Mucosa of gallbladder (tissue), 1 donor: ENCODE measurements around the gene OR2L2. TPM values are rescaled to one million over a fixed set of nuclear protein-coding genes. Genes with fewer than 3 reads are reported as not detected.
"Not testable (repeated sequence)": the region's sequence is repeated elsewhere in the genome, so short reads cannot be mapped to it uniquely, and the experiment has no call there.

Experiments
- DNase-seq: peaks from one replicate; pipeline ENCODE4 v3.0.0-alpha.2; 2020; ENCODE audit warnings: low spot score
- total RNA-seq: library from RNA; stranded (reverse); gene quantifications from one replicate; pipeline ENCODE4 v1.2.1, GENCODE V29; 2021
- donor health status: DM: no; HTN: no; CAD: no.

The OR2L2 gene
- total RNA-seq, result 0.06 TPM

- no peak for DNase-seq
These were observed at the start of gene OR2L2 for GRCh38 chr1:248029770-248030169. TSS of gene OR2L2 (plus strand) at chr1:248030070. CDS start at chr1:248038268, 8,198 bp downstream.

DNA sequence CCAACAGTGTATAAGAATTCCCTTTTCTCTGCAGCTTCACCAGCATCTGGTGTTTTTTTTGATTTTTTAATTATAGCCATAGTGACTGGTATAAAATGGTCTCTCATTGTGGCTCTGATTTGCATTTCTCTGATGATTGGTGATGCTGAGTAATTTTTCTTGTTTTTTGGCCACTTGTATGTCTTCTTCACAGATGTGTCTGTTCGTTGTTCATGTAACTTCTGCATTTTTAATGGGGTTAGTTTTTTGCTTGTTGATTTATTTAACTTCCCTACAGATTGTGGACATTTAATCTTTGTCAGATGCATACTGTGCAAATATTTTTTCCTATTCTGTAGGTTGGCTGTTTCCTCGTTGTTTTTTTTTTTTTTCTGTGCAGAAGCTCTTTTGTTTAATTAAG is 36.9 kb upstream of the OR2L2 start:
- DNase-seq, result no peak

DNA sequence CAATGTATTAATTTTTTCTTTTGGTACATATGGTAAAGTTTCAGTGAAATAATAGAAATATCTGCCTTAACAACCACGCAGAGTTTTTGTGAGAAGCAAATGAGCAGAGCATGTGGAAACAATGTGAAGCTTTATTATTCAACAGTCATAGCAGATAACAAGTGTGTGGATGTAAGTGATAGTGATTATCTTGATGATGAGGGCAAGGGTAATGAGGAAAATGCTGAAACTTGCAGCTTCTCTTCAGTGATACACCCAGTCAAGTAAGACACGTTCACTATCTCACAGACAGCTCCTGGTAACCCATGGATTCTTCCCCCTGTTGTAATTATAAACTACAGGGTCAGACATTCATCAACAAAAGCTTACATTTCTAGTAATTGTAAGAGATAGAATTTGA is 31.1 kb upstream of the OR2L2 start:
- DNase-seq, result no peak

GRCh38 chr1:248000169-248000568 is 29.7 kb upstream of the OR2L2 start:
- DNase-seq, result no peak

DNA sequence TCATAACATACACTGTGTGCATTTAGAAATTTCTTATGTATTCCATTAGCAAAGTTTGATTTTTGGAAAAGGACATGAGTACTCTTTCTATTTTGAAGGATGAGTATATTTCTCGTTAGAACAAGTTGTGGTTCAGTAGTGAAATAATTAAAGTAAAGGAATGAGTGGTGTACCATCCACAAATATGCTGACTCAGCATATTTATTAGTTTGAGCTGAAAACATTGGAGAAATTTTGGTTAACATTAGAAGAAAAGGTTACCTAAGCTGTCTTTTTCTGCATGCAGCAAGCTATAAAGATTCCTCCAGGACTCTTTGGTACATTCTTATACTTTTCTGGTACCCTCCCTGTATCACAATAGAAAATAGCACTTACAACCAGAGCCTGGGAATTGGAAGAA is 22.1 kb upstream of the OR2L2 start:
- no peak for DNase-seq

DNA sequence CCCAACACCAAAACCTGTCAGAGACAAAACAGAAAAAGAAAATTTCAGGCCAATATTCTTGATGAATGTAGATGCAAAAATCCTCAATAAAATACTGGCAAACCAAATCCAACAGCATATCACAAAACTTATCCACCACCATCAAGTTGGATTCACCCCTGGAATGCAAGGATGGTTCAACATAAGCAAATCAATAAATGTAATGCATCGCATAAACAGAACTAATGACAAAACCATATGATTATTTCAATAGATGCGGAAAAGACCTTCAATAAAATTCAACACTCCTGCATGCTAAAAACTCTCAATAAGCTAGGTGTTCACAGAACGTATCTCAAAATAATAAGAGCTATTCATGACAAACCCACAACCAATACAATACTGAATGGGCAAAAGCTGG is 20.2 kb upstream of the OR2L2 start:
- DNase-seq, result no peak

DNA sequence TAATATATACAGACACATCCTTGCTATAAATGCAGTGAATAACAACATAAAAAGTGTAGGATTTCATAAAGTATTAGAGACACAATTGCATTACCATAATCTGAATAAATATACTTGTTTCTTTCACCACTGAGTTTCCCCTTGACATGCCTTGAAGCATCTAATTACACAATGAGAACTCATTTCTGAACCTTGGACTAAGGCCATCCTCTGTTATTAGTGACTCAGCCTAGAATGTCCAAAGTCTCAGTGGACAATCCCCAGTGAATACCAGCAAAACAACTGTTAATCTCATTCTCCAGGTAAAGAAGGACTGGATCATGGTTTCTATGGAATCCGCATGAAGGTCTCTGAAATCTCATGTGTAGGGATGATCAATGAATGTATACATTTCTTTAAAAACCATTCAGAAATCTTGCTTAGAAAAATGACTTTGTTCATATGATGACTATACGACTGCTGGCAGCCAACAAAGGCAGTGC is 16.6 kb upstream of the OR2L2 start, which contains the start of gene OR2L5:
OR2L5 (plus strand) TSS at position 432 of the 482 bp plus-strand sequence. CDS start 8,288 bp downstream, outside the sequence.
- DNase-seq, result no peak

- no peak for DNase-seq
These were observed 14.1 kb upstream of the OR2L2 start for GRCh38 chr1:248015803-248016202.

GRCh38 chr1:248045209-248045608 is 15.3 kb downstream of the OR2L2 start:
- no peak for DNase-seq

DNA sequence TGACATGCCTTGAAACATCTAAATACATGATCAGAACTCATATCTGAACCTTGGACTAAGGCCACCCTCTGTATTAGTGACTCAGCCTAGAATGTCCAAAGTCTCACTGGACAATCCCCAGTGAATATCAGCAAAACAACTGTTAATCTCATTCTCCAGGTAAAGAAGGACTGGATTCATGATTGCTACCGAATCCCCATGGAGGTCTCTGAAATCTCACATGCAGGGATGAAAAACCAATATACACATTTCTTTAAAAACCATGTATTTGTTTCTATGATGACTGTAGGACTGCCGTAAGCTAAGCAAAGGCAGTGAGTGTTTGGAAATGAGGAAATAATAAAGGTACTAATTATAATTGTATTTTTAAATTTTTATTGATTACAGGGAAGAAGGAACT is 16.7 kb downstream of the OR2L2 start, which contains the start of gene OR2L3:
OR2L3 (plus strand) TSS at position 301 of the 400 bp plus-strand sequence. CDS start 13,846 bp downstream, outside the sequence.
- no peak for DNase-seq

DNA sequence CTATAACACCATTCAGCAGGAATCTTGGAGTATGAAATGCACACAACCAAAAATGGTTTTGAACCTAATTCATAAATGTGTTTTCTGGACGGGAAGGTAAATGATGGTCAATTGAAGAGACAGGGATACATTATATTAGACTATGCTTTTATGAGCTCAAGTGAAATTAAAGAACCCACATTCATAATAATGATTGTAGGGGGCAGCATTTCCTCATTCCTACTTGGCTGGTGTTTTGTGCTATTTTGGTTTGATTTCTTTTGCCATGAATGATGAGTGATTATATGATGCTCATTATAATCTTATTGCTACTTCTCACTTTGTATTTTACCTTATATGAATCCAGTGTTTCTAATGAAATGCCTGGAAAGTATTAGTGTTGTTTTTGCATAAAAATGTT is 17.1 kb downstream of the OR2L2 start:
- DNase-seq, result no peak

- DNase-seq, result no peak
These were observed 24.8 kb downstream of the OR2L2 start for GRCh38 chr1:248054671-248055070.

- no peak for DNase-seq
These were observed 25.4 kb downstream of the OR2L2 start for GRCh38 chr1:248055261-248055660.

GRCh38 chr1:248065071-248065470 is 35.2 kb downstream of the OR2L2 start:
- DNase-seq, result no peak

DNA sequence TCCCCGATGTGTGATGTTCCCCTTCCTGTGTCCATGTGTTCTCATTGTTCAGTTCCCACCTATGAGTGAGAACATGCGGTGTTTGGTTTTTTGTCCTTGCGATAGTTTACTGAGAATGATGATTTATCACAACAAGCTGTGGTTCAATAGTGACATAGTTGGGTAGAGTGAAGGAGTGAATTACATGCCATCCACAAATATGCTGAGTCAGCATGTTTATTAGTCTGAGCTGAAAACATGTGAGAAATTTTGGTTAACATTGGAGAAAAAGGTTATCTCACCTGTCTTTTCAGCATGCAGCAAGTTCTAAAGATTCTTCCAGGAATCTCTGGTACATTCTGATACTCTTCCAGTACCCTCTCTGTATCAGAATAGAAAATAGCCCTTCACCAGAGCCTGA is 35.7 kb downstream of the OR2L2 start:
- no peak for DNase-seq

DNA sequence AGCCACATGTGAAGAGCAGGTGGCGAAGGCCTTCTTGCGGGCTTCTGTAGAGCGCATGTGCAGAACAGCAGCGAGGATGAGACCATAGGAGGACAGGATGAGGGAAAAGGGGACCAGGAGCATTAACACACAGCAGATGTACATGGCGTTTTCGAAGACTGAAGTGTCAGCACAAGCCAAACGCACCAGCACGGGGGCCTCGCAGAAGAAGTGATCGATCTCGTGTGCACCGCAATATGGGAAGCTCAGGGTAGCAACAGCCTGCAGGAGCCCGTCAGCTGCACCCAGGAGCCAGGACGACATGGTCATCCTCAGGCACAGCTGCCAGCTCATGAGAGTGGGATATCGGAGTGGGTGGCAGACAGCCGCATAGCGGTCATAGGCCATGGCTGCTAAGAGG is 54.0 kb downstream of the OR2L2 start:
- not testable (repeated sequence) for DNase-seq

Other genes with a start within 250 kb of the OR2L2 start
- not detected for gene OR14A16, start 206.0 kb upstream of the OR2L2 start, total RNA-seq
- gene OR11L1, start 188.2 kb upstream of the OR2L2 start, total RNA-seq, result not detected
- 0.66 TPM for gene TRIM58, start 172.9 kb upstream of the OR2L2 start, total RNA-seq
- gene OR2W3, start 134.5 kb upstream of the OR2L2 start, total RNA-seq, result 0.66 TPM
- not detected for gene OR2T8, start 109.8 kb upstream of the OR2L2 start, total RNA-seq
- not detected for gene OR2AJ1, start 105.2 kb upstream of the OR2L2 start, total RNA-seq
- gene OR2L8, start 81.2 kb upstream of the OR2L2 start, total RNA-seq, result not detected
- gene OR2AK2, start 64.8 kb upstream of the OR2L2 start, total RNA-seq, result not detected
- not detected for gene OR2L5, start 16.4 kb upstream of the OR2L2 start, total RNA-seq
- gene OR2L3, start 16.8 kb downstream of the OR2L2 start, total RNA-seq, result not detected
- gene OR2L13, start 65.1 kb downstream of the OR2L2 start, total RNA-seq, result not detected
- gene OR2M5, start 115.1 kb downstream of the OR2L2 start, total RNA-seq, result not detected
- gene OR2M2, start 144.8 kb downstream of the OR2L2 start, total RNA-seq, result not detected
- not detected for gene OR2M3, start 167.2 kb downstream of the OR2L2 start, total RNA-seq
- not detected for gene OR2M4, start 201.3 kb downstream of the OR2L2 start, total RNA-seq
- gene OR2T33, start 247.9 kb downstream of the OR2L2 start, total RNA-seq, result not detected